HEK293 (cell line): ENCODE data around the gene CDX2.
A peak's percentile ranks its signal among the peaks of the same experiment; 100 is the strongest.

Source experiments
- HOXD13 ChIP-seq: sonication (generic); formaldehyde crosslinking; IDR thresholded peaks from 2 replicates; pipeline ENCODE4 v1.8.0; 2022; ENCODE audit warnings: missing genetic modification reagents, borderline replicate concordance
- KLF8 ChIP-seq: fragments of 450-650 bp; formaldehyde crosslinking; IDR thresholded peaks from 2 replicates; pipeline ENCODE4 v1.5.1; 2016; ENCODE audit warnings: missing biosample characterization, missing genetic modification characterization
- OVOL3 ChIP-seq: fragments of 450-650 bp; formaldehyde crosslinking; IDR thresholded peaks from 2 replicates; pipeline ENCODE4 v1.5.1; 2016; ENCODE audit warnings: missing biosample characterization, missing genetic modification characterization
- REPIN1 ChIP-seq: fragments of 450-650 bp; formaldehyde crosslinking; IDR thresholded peaks from 2 replicates; pipeline ENCODE4 v1.5.1; 2017; ENCODE audit warnings: missing biosample characterization, missing genetic modification characterization, low read depth
- SCRT2 ChIP-seq: fragments of 450-650 bp; formaldehyde crosslinking; IDR thresholded peaks from 2 replicates; pipeline ENCODE4 v1.5.1; 2016; ENCODE audit warnings: missing biosample characterization, missing genetic modification characterization
- WT1 ChIP-seq: fragments of 450-650 bp; formaldehyde crosslinking; IDR thresholded peaks from 2 replicates; pipeline ENCODE4 v1.5.1; 2016; ENCODE audit warnings: missing biosample characterization, missing genetic modification characterization
- YY1 ChIP-seq: fragments of 450-650 bp; formaldehyde crosslinking; IDR thresholded peaks from 2 replicates; pipeline ENCODE4 v1.5.1; 2018; ENCODE audit warnings: missing biosample characterization, missing genetic modification characterization
- ZBTB20 ChIP-seq: fragments of 450-650 bp; formaldehyde crosslinking; IDR thresholded peaks from 2 replicates; pipeline ENCODE4 v1.5.1; 2016; ENCODE audit warnings: missing biosample characterization, missing genetic modification characterization
- ZBTB44 ChIP-seq: fragments of 450-650 bp; IDR thresholded peaks from 2 replicates; pipeline ENCODE4 v1.5.1; 2018; ENCODE audit warnings: missing biosample characterization, mild to moderate bottlenecking, missing genetic modification characterization
- ZFP37 ChIP-seq: fragments of 450-650 bp; formaldehyde crosslinking; IDR thresholded peaks from 2 replicates; pipeline ENCODE4 v1.5.1; 2016; ENCODE audit warnings: missing biosample characterization, missing genetic modification characterization
- ZNF114 ChIP-seq: fragments of 450-650 bp; formaldehyde crosslinking; IDR thresholded peaks from 2 replicates; pipeline ENCODE4 v1.5.0; 2017; ENCODE audit warnings: missing biosample characterization, missing genetic modification characterization
- ZNF133 ChIP-seq: fragments of 450-650 bp; formaldehyde crosslinking; IDR thresholded peaks from 2 replicates; pipeline ENCODE4 v1.5.1; 2016; ENCODE audit warnings: missing biosample characterization, missing genetic modification characterization
- ZNF2 ChIP-seq: fragments of 450-650 bp; formaldehyde crosslinking; IDR thresholded peaks from 2 replicates; pipeline ENCODE4 v1.5.1; 2016; ENCODE audit warnings: missing biosample characterization, missing genetic modification characterization
- ZNF248 ChIP-seq: fragments of 450-650 bp; formaldehyde crosslinking; IDR thresholded peaks from 2 replicates; pipeline ENCODE4 v1.5.1; 2017; ENCODE audit warnings: missing biosample characterization, missing genetic modification characterization
- ZNF37A ChIP-seq: fragments of 450-650 bp; IDR thresholded peaks from 2 replicates; pipeline ENCODE4 v1.5.1; 2018; ENCODE audit warnings: missing biosample characterization, missing genetic modification characterization
- ZNF394 ChIP-seq: fragments of 450-650 bp; formaldehyde crosslinking; IDR thresholded peaks from 2 replicates; pipeline ENCODE4 v1.5.1; 2016; ENCODE audit warnings: missing biosample characterization, missing genetic modification characterization, mild to moderate bottlenecking, moderate library complexity, borderline replicate concordance
- ZNF416 ChIP-seq: fragments of 450-650 bp; formaldehyde crosslinking; IDR thresholded peaks from 2 replicates; pipeline ENCODE4 v1.5.1; 2016; ENCODE audit warnings: missing biosample characterization, missing genetic modification characterization
- ZNF501 ChIP-seq: fragments of 450-650 bp; formaldehyde crosslinking; IDR thresholded peaks from 2 replicates; pipeline ENCODE4 v1.5.1; 2016; ENCODE audit warnings: missing biosample characterization, missing genetic modification characterization
- ZNF518A ChIP-seq: fragments of 450-650 bp; formaldehyde crosslinking; conservative IDR thresholded peaks from 2 replicates; pipeline ENCODE4 v1.5.1; 2016; ENCODE audit warnings: low read depth, missing biosample characterization, missing genetic modification characterization
- ZNF530 ChIP-seq: fragments of 450-650 bp; formaldehyde crosslinking; IDR thresholded peaks from 2 replicates; pipeline ENCODE4 v1.5.1; 2016; ENCODE audit warnings: low read depth, missing biosample characterization, missing genetic modification characterization
- ZNF544 ChIP-seq: fragments of 450-650 bp; formaldehyde crosslinking; IDR thresholded peaks from 2 replicates; pipeline ENCODE4 v1.5.0; 2017; ENCODE audit warnings: missing biosample characterization, missing genetic modification characterization
- ZNF580 ChIP-seq: fragments of 450-650 bp; formaldehyde crosslinking; IDR thresholded peaks from 2 replicates; pipeline ENCODE4 v1.5.1; 2016; ENCODE audit warnings: missing biosample characterization, missing genetic modification characterization
- ZNF624 ChIP-seq: fragments of 450-650 bp; formaldehyde crosslinking; IDR thresholded peaks from 2 replicates; pipeline ENCODE4 v1.5.1; 2017; ENCODE audit warnings: missing biosample characterization, missing genetic modification characterization
- ZNF670 ChIP-seq: fragments of 450-650 bp; formaldehyde crosslinking; IDR thresholded peaks from 2 replicates; pipeline ENCODE4 v1.5.1; 2016; ENCODE audit warnings: missing biosample characterization, missing genetic modification characterization, low read depth
- ZNF785 ChIP-seq: fragments of 450-650 bp; formaldehyde crosslinking; IDR thresholded peaks from 2 replicates; pipeline ENCODE4 v1.5.1; 2016; ENCODE audit warnings: missing biosample characterization, missing genetic modification characterization
- ZNF792 ChIP-seq: fragments of 450-650 bp; formaldehyde crosslinking; IDR thresholded peaks from 2 replicates; pipeline ENCODE4 v1.5.1; 2016; ENCODE audit warnings: missing biosample characterization, missing genetic modification characterization
- ZSCAN5A ChIP-seq: fragments of 450-650 bp; formaldehyde crosslinking; IDR thresholded peaks from 2 replicates; pipeline ENCODE4 v1.5.1; 2016; ENCODE audit warnings: missing biosample characterization, missing genetic modification characterization
- ZXDB ChIP-seq: fragments of 450-650 bp; formaldehyde crosslinking; IDR thresholded peaks from 2 replicates; pipeline ENCODE4 v1.5.1; 2016; ENCODE audit warnings: missing biosample characterization, missing genetic modification characterization
- TF ChIP-seq, protein P1 (sequence below): fragments of 450-650 bp; formaldehyde crosslinking; IDR thresholded peaks from 2 replicates; pipeline ENCODE4 v1.5.1; 2016; ENCODE audit warnings: missing biosample characterization, missing genetic modification characterization
- TF ChIP-seq, protein P2 (sequence below): fragments of 450-650 bp; formaldehyde crosslinking; IDR thresholded peaks from 2 replicates; pipeline ENCODE4 v1.5.1; 2016; ENCODE audit warnings: missing biosample characterization, missing genetic modification characterization

Gene CDX2

GRCh38 chr13:27953676-27954405 lies 15.3 kb downstream of the CDX2 start (continued):
- TF ChIP-seq, protein P1, sequence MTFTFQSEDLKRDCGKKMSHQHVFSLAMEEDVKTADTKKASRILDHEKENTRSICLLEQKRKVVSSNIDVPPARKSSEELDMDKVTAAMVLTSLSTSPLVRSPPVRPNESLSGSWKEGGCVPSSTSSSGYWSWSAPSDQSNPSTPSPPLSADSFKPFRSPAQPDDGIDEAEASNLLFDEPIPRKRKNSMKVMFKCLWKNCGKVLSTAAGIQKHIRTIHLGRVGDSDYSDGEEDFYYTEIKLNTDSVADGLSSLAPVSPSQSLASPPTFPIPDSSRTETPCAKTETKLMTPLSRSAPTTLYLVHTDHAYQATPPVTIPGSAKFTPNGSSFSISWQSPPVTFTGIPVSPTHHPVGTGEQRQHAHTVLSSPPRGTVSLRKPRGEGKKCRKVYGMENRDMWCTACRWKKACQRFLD (tag by site-specific recombination): no peak
- no peak for TF ChIP-seq ZNF670 (tag by site-specific recombination)
- TF ChIP-seq ZNF416: no peak
- no peak for TF ChIP-seq ZNF624 (tag by site-specific recombination)
- no peak for TF ChIP-seq HOXD13
- TF ChIP-seq OVOL3: no peak
- TF ChIP-seq, protein P2, sequence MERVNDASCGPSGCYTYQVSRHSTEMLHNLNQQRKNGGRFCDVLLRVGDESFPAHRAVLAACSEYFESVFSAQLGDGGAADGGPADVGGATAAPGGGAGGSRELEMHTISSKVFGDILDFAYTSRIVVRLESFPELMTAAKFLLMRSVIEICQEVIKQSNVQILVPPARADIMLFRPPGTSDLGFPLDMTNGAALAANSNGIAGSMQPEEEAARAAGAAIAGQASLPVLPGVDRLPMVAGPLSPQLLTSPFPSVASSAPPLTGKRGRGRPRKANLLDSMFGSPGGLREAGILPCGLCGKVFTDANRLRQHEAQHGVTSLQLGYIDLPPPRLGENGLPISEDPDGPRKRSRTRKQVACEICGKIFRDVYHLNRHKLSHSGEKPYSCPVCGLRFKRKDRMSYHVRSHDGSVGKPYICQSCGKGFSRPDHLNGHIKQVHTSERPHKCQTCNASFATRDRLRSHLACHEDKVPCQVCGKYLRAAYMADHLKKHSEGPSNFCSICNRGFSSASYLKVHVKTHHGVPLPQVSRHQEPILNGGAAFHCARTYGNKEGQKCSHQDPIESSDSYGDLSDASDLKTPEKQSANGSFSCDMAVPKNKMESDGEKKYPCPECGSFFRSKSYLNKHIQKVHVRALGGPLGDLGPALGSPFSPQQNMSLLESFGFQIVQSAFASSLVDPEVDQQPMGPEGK: peak; percentile 55
- no peak for TF ChIP-seq ZBTB44 (tag by site-specific recombination)
- TF ChIP-seq ZNF248 (tag by site-specific recombination): no peak
- no peak for TF ChIP-seq ZNF37A
- TF ChIP-seq ZNF518A (tag by site-specific recombination): no peak
- no peak for TF ChIP-seq SCRT2 (tag by site-specific recombination)
- no peak for TF ChIP-seq REPIN1 (tag by site-specific recombination)
- TF ChIP-seq ZNF544: no peak
- peak; percentile 40; the same call in 1 of the 2 replicates for TF ChIP-seq ZXDB (tag by site-specific recombination)
- TF ChIP-seq ZSCAN5A (tag by site-specific recombination): no peak
- no peak for TF ChIP-seq ZNF133 (tag by site-specific recombination)
- TF ChIP-seq ZNF580 (tag by site-specific recombination): no peak
- no peak for TF ChIP-seq ZNF792 (tag by site-specific recombination)
- no peak for TF ChIP-seq ZNF785 (tag by site-specific recombination)
- TF ChIP-seq ZNF394 (tag by site-specific recombination): 0 out of 2 replicates have a peak, but pooled peaks have one; percentile 39
- TF ChIP-seq ZNF501 (tag by site-specific recombination): 0 out of 2 replicates have a peak, but pooled peaks have one; percentile 41
- TF ChIP-seq YY1 (tag by site-specific recombination): 0 out of 2 replicates have a peak, but pooled peaks have one; percentile 46
- TF ChIP-seq WT1 (tag by site-specific recombination): no peak
- TF ChIP-seq KLF8 (tag by site-specific recombination): peak; percentile 54; the same call in 1 of the 2 replicates
- no peak; the same call in 1 of the 2 replicates for TF ChIP-seq ZNF2 (tag by site-specific recombination)
- no peak for TF ChIP-seq ZBTB20 (tag by site-specific recombination)
- TF ChIP-seq ZNF114 (tag by site-specific recombination): no peak
- no peak for TF ChIP-seq ZFP37
- no peak for TF ChIP-seq ZNF530 (tag by site-specific recombination)
